ENCODE data around the gene PHF20. TPM values are rescaled to one million over a fixed set of nuclear protein-coding genes. Genes with fewer than 3 reads are reported as not detected.
"Not testable (repeated sequence)": the region's sequence is repeated elsewhere in the genome, so short reads cannot be mapped to it uniquely, and the experiment has no call there.

Gene PHF20
- total RNA-seq, 1 donor = 34.5 TPM

GRCh38 chr20:35947907-35948306 lies 176.1 kb downstream of the PHF20 start:
- DNase-seq (ENCODE audit: low read depth) = no peak
- TF ChIP-seq, protein P1, sequence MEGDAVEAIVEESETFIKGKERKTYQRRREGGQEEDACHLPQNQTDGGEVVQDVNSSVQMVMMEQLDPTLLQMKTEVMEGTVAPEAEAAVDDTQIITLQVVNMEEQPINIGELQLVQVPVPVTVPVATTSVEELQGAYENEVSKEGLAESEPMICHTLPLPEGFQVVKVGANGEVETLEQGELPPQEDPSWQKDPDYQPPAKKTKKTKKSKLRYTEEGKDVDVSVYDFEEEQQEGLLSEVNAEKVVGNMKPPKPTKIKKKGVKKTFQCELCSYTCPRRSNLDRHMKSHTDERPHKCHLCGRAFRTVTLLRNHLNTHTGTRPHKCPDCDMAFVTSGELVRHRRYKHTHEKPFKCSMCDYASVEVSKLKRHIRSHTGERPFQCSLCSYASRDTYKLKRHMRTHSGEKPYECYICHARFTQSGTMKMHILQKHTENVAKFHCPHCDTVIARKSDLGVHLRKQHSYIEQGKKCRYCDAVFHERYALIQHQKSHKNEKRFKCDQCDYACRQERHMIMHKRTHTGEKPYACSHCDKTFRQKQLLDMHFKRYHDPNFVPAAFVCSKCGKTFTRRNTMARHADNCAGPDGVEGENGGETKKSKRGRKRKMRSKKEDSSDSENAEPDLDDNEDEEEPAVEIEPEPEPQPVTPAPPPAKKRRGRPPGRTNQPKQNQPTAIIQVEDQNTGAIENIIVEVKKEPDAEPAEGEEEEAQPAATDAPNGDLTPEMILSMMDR (IDR thresholded peaks at IDR 0.05; ENCODE audit: insufficient read depth, low read depth, low read length) = no peak
- H3K4me3 ChIP-seq (ENCODE audit: low read depth, low read length) = no peak overlapping the region

GRCh38 chr20:35950093-35950492 lies 178.3 kb downstream of the PHF20 start:
- no peak for DNase-seq (ENCODE audit: low read depth)
- TF ChIP-seq, protein P1 (IDR thresholded peaks at IDR 0.05; ENCODE audit: insufficient read depth, low read depth, low read length) = no peak
- no peak overlapping the region for H3K4me3 ChIP-seq (ENCODE audit: low read depth, low read length)

GRCh38 chr20:35952080-35952479 lies 180.3 kb downstream of the PHF20 start:
- not testable (repeated sequence) for DNase-seq (ENCODE audit: low read depth); H3K4me3 ChIP-seq (ENCODE audit: low read depth, low read length)

- peak overlapping the region; percentile 95 for H3K4me3 ChIP-seq (ENCODE audit: low read depth, low read length)
- DNase-seq (ENCODE audit: low read depth) = peak; percentile 55
- TF ChIP-seq, protein P1 (IDR thresholded peaks at IDR 0.05; ENCODE audit: insufficient read depth, low read depth, low read length) = no peak
Observed at GRCh38 chr20:35952480-35953386, 180.9 kb downstream of the PHF20 start.

GRCh38 chr20:35953387-35954199 lies 181.8 kb downstream of the PHF20 start:
- peak; percentile 59 for DNase-seq (ENCODE audit: low read depth)
- TF ChIP-seq, protein P1 (IDR thresholded peaks at IDR 0.05; ENCODE audit: insufficient read depth, low read depth, low read length) = no peak
- peak overlapping the region; percentile 95 for H3K4me3 ChIP-seq (ENCODE audit: low read depth, low read length)

GRCh38 chr20:35954200-35954906 lies 182.5 kb downstream of the PHF20 start, which contains the start of gene SCAND1:
TSS of gene SCAND1 (minus strand) at chr20:35954502. CDS start at chr20:35954284, 218 bp downstream.
- peak within 1 kb of the TSS; percentile 95 for H3K4me3 ChIP-seq (ENCODE audit: low read depth, low read length)
- peak; percentile 98 for DNase-seq (ENCODE audit: low read depth)
- TF ChIP-seq, protein P1 (IDR thresholded peaks at IDR 0.05; ENCODE audit: insufficient read depth, low read depth, low read length) = peak; percentile 94

Data from fibroblast of villous mesenchyme (primary cell).